H9 (cell line): ENCODE measurements around the gene BIN1. TPM values are rescaled to one million over a fixed set of nuclear protein-coding genes. Genes with fewer than 3 reads are reported as not detected.

Experiments
- DNase-seq: peaks from one replicate; pipeline ENCODE4 v3.0.0-alpha.2; 2017
- H2AFZ ChIP-seq: one replicate; pipeline ENCODE4 v1.6.1; 2013; ENCODE audit warnings: mild to moderate bottlenecking, low read length, control low read depth, moderate library complexity
- H2AK5ac ChIP-seq: 2 replicates; pipeline ENCODE4 v1.6.1; 2013; ENCODE audit warnings: low read length, control low read depth, mixed read lengths; ENCODE audit not compliant: insufficient read length
- H2BK120ac ChIP-seq: one replicate; pipeline ENCODE4 v1.6.1; 2013; ENCODE audit warnings: low read depth, mild to moderate bottlenecking, low read length, control low read depth, inconsistent platforms; ENCODE audit not compliant: poor library complexity, severe bottlenecking
- H2BK12ac ChIP-seq: 2 replicates; pipeline ENCODE4 v1.6.1; 2013; ENCODE audit warnings: low read length, control low read depth, mixed read lengths, low read depth; ENCODE audit not compliant: insufficient read length
- H2BK15ac ChIP-seq: 2 replicates; pipeline ENCODE4 v1.6.1; 2013; ENCODE audit warnings: low read depth, low read length, control low read depth
- H2BK20ac ChIP-seq: one replicate; pipeline ENCODE4 v1.6.1; 2013; ENCODE audit warnings: low read depth, mild to moderate bottlenecking, low read length, control low read depth, inconsistent platforms; ENCODE audit not compliant: poor library complexity, severe bottlenecking
- H2BK5ac ChIP-seq: 2 replicates; pipeline ENCODE4 v1.6.1; 2013; ENCODE audit warnings: low read length, control low read depth, mixed read lengths; ENCODE audit not compliant: insufficient read length
- H3K14ac ChIP-seq: 2 replicates; pipeline ENCODE4 v1.6.1; 2013; ENCODE audit warnings: low read length, control low read depth; ENCODE audit not compliant: insufficient read depth
- H3K18ac ChIP-seq: 2 replicates; pipeline ENCODE4 v1.6.1; 2013; ENCODE audit warnings: low read depth, mild to moderate bottlenecking, mixed read lengths, low read length, control low read depth; ENCODE audit not compliant: insufficient read length
- H3K23ac ChIP-seq: 2 replicates; pipeline ENCODE4 v1.6.1; 2013; ENCODE audit warnings: low read length, control low read depth, mixed read lengths, low read depth; ENCODE audit not compliant: insufficient read length
- H3K23me2 ChIP-seq: 2 replicates; pipeline ENCODE4 v1.6.1; 2013; ENCODE audit warnings: low read depth, mild to moderate bottlenecking, mixed read lengths, low read length, control low read depth; ENCODE audit not compliant: insufficient read length, poor library complexity, severe bottlenecking
- H3K27ac ChIP-seq: 2 replicates; pipeline ENCODE4 v1.5.1; 2013; ENCODE audit warnings: low read length, control low read depth, mixed read lengths, low read depth; ENCODE audit not compliant: insufficient read length
- H3K27me3 ChIP-seq: 2 replicates; pipeline ENCODE4 v1.6.1; 2013; ENCODE audit warnings: low read length, control low read depth, inconsistent platforms; ENCODE audit not compliant: insufficient read depth
- H3K4ac ChIP-seq: 2 replicates; pipeline ENCODE4 v1.6.1; 2013; ENCODE audit warnings: low read depth, mild to moderate bottlenecking, control low read depth, inconsistent platforms, low read length, moderate library complexity
- H3K4me1 ChIP-seq: 2 replicates; pipeline ENCODE4 v1.6.1; 2013; ENCODE audit warnings: low read length, control low read depth, inconsistent platforms; ENCODE audit not compliant: insufficient read depth
- H3K4me2 ChIP-seq: 2 replicates; pipeline ENCODE4 v1.6.1; 2013; ENCODE audit warnings: low read length, control low read depth, mixed read lengths; ENCODE audit not compliant: insufficient read length, insufficient read depth
- H3K56ac ChIP-seq: 2 replicates; pipeline ENCODE4 v1.6.1; 2013; ENCODE audit warnings: low read depth, mild to moderate bottlenecking, mixed read lengths, low read length, control low read depth; ENCODE audit not compliant: insufficient read length
- H3K79me1 ChIP-seq: 2 replicates; pipeline ENCODE4 v1.6.1; 2013; ENCODE audit warnings: low read depth, mild to moderate bottlenecking, moderate library complexity, low read length, control low read depth, inconsistent platforms; ENCODE audit not compliant: insufficient read depth, poor library complexity, severe bottlenecking
- H3K79me2 ChIP-seq: 2 replicates; pipeline ENCODE4 v1.6.1; 2013; ENCODE audit warnings: low read length, control low read depth, inconsistent platforms; ENCODE audit not compliant: insufficient read depth
- H3K9ac ChIP-seq: 2 replicates; pipeline ENCODE4 v1.6.1; 2013; ENCODE audit warnings: low read length, control low read depth, mixed read lengths; ENCODE audit not compliant: insufficient read length; ENCODE audit errors: extremely low read depth
- H3K9me3 ChIP-seq: one replicate; pipeline ENCODE4 v1.6.1; 2013; ENCODE audit warnings: low read depth, low read length, inconsistent platforms; ENCODE audit not compliant: control insufficient read depth
- H3T11ph ChIP-seq: one replicate; pipeline ENCODE4 v1.6.1; 2013; ENCODE audit warnings: mild to moderate bottlenecking, low read length, control low read depth, inconsistent platforms
- H4K20me1 ChIP-seq: one replicate; pipeline ENCODE4 v1.6.1; 2013; ENCODE audit not compliant: control insufficient read depth, insufficient read length, insufficient read depth
- H4K5ac ChIP-seq: 2 replicates; pipeline ENCODE4 v1.6.1; 2013; ENCODE audit warnings: low read depth, mild to moderate bottlenecking, mixed read lengths, low read length, control low read depth; ENCODE audit not compliant: insufficient read length
- H4K8ac ChIP-seq: replicated peaks from 2 replicates; pipeline ENCODE4 v1.6.1; 2013; ENCODE audit warnings: low read length, control low read depth, mixed read lengths, low read depth; ENCODE audit not compliant: insufficient read length
- H4K91ac ChIP-seq: 2 replicates; pipeline ENCODE4 v1.6.1; 2013; ENCODE audit warnings: low read depth, mild to moderate bottlenecking, moderate library complexity, mixed read lengths, low read length, control low read depth; ENCODE audit not compliant: insufficient read length
- H3K27ac Mint-ChIP-seq, 3 experiments: 2 replicates in 2 of 3; 3 replicates in 1 of 3; pipeline ENCODE4 v1.8.0; 2020 to 2021; ENCODE audit warnings: mixed read lengths in 3 of 3, mild to moderate bottlenecking in 1 of 3, moderate library complexity in 1 of 3
- H3K27me3 Mint-ChIP-seq: 2 replicates; pipeline ENCODE4 v1.8.0; 2021; ENCODE audit warnings: low read depth, mild to moderate bottlenecking, moderate library complexity, mixed read lengths
- H3K36me3 Mint-ChIP-seq, 3 experiments: 2 replicates in 2 of 3; 3 replicates in 1 of 3; pipeline ENCODE4 v1.8.0; 2020 to 2021; ENCODE audit warnings: low read depth in 3 of 3, mixed read lengths in 3 of 3; ENCODE audit not compliant: insufficient read depth in 1 of 3
- H3K4me1 Mint-ChIP-seq, 2 experiments: 2 replicates each; pipeline ENCODE4 v1.8.0; 2020; ENCODE audit warnings: mixed read lengths in 2 of 2
- H3K4me3 Mint-ChIP-seq, 2 experiments: 2 replicates in 1 of 2; 3 replicates in 1 of 2; pipeline ENCODE4 v1.8.0; 2020 to 2021; ENCODE audit warnings: mild to moderate bottlenecking in 2 of 2, mixed read lengths in 2 of 2, moderate library complexity in 1 of 2
- H3K9me3 Mint-ChIP-seq, 2 experiments: 2 replicates in 1 of 2; 3 replicates in 1 of 2; pipeline ENCODE4 v1.8.0; 2020; ENCODE audit warnings: mild to moderate bottlenecking in 2 of 2, mixed read lengths in 2 of 2, moderate library complexity in 1 of 2
- CTCF ChIP-seq: fragments of 200-600 bp; sonication (generic); conservative IDR thresholded peaks from 3 replicates; pipeline ENCODE4 v1.8.0; 2021; ENCODE audit warnings: antibody characterized with exemption, mild to moderate bottlenecking
- WGBS: extraction: QIAGEN DNeasy Blood & Tissue Kit; methylation state at CpG from one replicate; pipeline ENCODE4 v1.1.7; 2013; ENCODE audit warnings: missing lambda C conversion rate, low lambda C conversion rate, mixed read lengths; ENCODE audit not compliant: insufficient read length; ENCODE audit errors: extremely low coverage; 5-methylcytosine and 5-hydroxymethylcytosine counted together
- total RNA-seq: library from RNA; stranded (reverse); gene quantifications from 2 replicates; pipeline ENCODE4 v1.2.1, GENCODE V29; 2021

BIN1 gene
- total RNA-seq, 1 experiment from 2014 or later, result 32.0 TPM

GRCh38 chr2:127048618-127048935, 58.4 kb downstream of the BIN1 start:
- Histone ChIP-seq H3K79me2 (no peaks in the 10 kb centered on the region), H3T11ph (no peak overlapping the region), H3K27ac (no peak overlapping the region), H2BK120ac (no peak overlapping the region), H2BK15ac (no peak overlapping the region), H3K18ac (no peak overlapping the region), H2BK20ac (no peak overlapping the region), H2BK12ac (no peak overlapping the region), H3K14ac (no peak overlapping the region), H3K27me3 (no peaks in the 10 kb centered on the region), H2AFZ (no peak overlapping the region), H3K23me2 (no peaks in the 10 kb centered on the region), H3K23ac (no peak overlapping the region), H4K91ac (no peak overlapping the region), H4K5ac (no peak overlapping the region), H4K20me1 (no peaks in the 10 kb centered on the region), H3K9me3 (no peaks in the 10 kb centered on the region), H3K4me2 (no peak overlapping the region), H3K9ac (no peak overlapping the region), H4K8ac (no peak overlapping the region), H3K4ac (no peak overlapping the region), H2BK5ac (no peak overlapping the region), H3K56ac (no peak overlapping the region), H3K4me1 (no peaks in the 10 kb centered on the region; the same call in 1 of the 2 replicates), H2AK5ac (no peak overlapping the region), H3K79me1 (no peaks in the 10 kb centered on the region)
- no CpG with 5 or more reads among the region's 6 CpGs for WGBS
- Mint-ChIP-seq H3K4me3 (no peak overlapping the region; a peak in 1 of 5 replicates), H3K9me3 (no peaks in the 10 kb centered on the region), H3K4me1 (peaks cover 2 to 6% of the 10 kb centered on the region in 2 experiments; a peak in 3 of 4 replicates), H3K36me3 (peaks cover 0 to 4% (median 0%) of the 10 kb centered on the region in 3 experiments; a peak in 2 of 7 replicates), H3K27ac (peak overlapping the region in 1 of 3 experiments; percentile 25; a peak in 1 of 7 replicates), H3K27me3 (peaks cover 3% of the 10 kb centered on the region; the same call in 1 of the 2 replicates)
- no peak for TF ChIP-seq CTCF
- DNase-seq, result peak; percentile 26
